Stimulated activated CD8-positive, alpha-beta memory T cell treated with anti-CD3 and anti-CD28 coated beads, Interleukin-4, amount 100 ng/mL, for 24 hours (primary cell): ENCODE data around the gene ADIPOQ.
"Not testable (repeated sequence)": the region's sequence is repeated elsewhere in the genome, so short reads cannot be mapped to it uniquely, and the experiment has no call there.

ENCODE experiments used
- DNase-seq: peaks from one replicate; pipeline ENCODE4 v3.0.0-alpha.2; 2020; ENCODE audit warnings: low read depth

Gene ADIPOQ

GRCh38 chr3:186903676-186904075, 61.2 kb downstream of the ADIPOQ start:
- DNase-seq: not testable (repeated sequence)

GRCh38 chr3:186907075-186907474, 64.6 kb downstream of the ADIPOQ start:
- DNase-seq: not testable (repeated sequence)
